CD4-positive, alpha-beta memory T cell (primary cell): ENCODE measurements around the gene DOCK3. TPM values are rescaled to one million over a fixed set of nuclear protein-coding genes. Genes with fewer than 3 reads are reported as not detected.
"Not testable (repeated sequence)": the region's sequence is repeated elsewhere in the genome, so short reads cannot be mapped to it uniquely, and the experiment has no call there.

Experiments
- CTCF ChIA-PET: fragments of 350-600 bp; sonication (Branson Sonifier 250); formaldehyde crosslinking; loops from one replicate; lab custom pipeline; 2021; ENCODE audit warnings: inconsistent platforms; ENCODE audit not compliant: partially characterized antibody; lab: Charles Lee
- POLR2A ChIA-PET: fragments of 350-600 bp; sonication (Branson Sonifier 250); formaldehyde crosslinking; loops from one replicate; lab custom pipeline; 2021; ENCODE audit not compliant: partially characterized antibody; lab: Charles Lee
- DNase-seq, 5 donors: peaks; one replicate each; pipeline versions ENCODE4 v3.0.0 to v3.0.0-alpha.2; 2020 to 2022; ENCODE audit warnings: mixed read lengths in 1 of 5
- H3K27ac ChIP-seq: one replicate; pipeline ENCODE4 v1.7.0; 2013; ENCODE audit warnings: low read depth, low read length
- H3K27me3 ChIP-seq: 2 replicates; pipeline ENCODE4 v1.7.0; 2013; ENCODE audit warnings: mild to moderate bottlenecking, low read length, moderate library complexity; ENCODE audit not compliant: insufficient read depth
- H3K36me3 ChIP-seq: 2 replicates; pipeline ENCODE4 v1.7.0; 2013; ENCODE audit warnings: mild to moderate bottlenecking, low read length, moderate library complexity; ENCODE audit not compliant: insufficient read depth
- H3K4me1 ChIP-seq: 2 replicates; pipeline ENCODE4 v1.7.0; 2013; ENCODE audit warnings: mild to moderate bottlenecking, low read length, moderate library complexity; ENCODE audit not compliant: insufficient read depth
- H3K4me3 ChIP-seq, 2 donors: one replicate each; pipeline ENCODE4 v1.7.0; 2013; ENCODE audit warnings: low read length in 2 of 2, mild to moderate bottlenecking in 1 of 2
- H3K9me3 ChIP-seq, 2 donors: one replicate each; pipeline ENCODE4 v1.7.0; 2013; ENCODE audit warnings: low read length in 2 of 2, control low read depth in 1 of 2; ENCODE audit not compliant: control insufficient read depth in 1 of 2
- H3K27ac Mint-ChIP-seq, 7 donors: one replicate each; pipeline ENCODE4 v1.8.0; 2020 to 2021; ENCODE audit warnings: mixed read lengths in 7 of 7, mild to moderate bottlenecking in 6 of 7, inconsistent platforms in 3 of 7, moderate library complexity in 3 of 7
- H3K27me3 Mint-ChIP-seq, 2 donors: one replicate each; pipeline ENCODE4 v1.8.0; 2020 to 2021; ENCODE audit warnings: mixed read lengths in 2 of 2
- H3K36me3 Mint-ChIP-seq, 2 donors: one replicate each; pipeline ENCODE4 v1.8.0; 2020 to 2021; ENCODE audit warnings: mixed read lengths in 2 of 2, inconsistent platforms in 1 of 2, mild to moderate bottlenecking in 1 of 2
- H3K4me1 Mint-ChIP-seq, 4 donors: one replicate each; pipeline ENCODE4 v1.8.0; 2020 to 2021; ENCODE audit warnings: mixed read lengths in 4 of 4, mild to moderate bottlenecking in 1 of 4
- H3K4me3 Mint-ChIP-seq, 8 donors: one replicate each; pipeline ENCODE4 v1.8.0; 2020 to 2021; ENCODE audit warnings: mixed read lengths in 8 of 8, mild to moderate bottlenecking in 7 of 8, moderate library complexity in 6 of 8, inconsistent platforms in 3 of 8
- H3K9me3 Mint-ChIP-seq, 8 donors: one replicate each; pipeline ENCODE4 v1.8.0; 2020 to 2021; ENCODE audit warnings: mixed read lengths in 8 of 8, mild to moderate bottlenecking in 5 of 8, inconsistent platforms in 3 of 8, moderate library complexity in 1 of 8
- intact Hi-C: fragments of 100-400 bp; cut with micrococcal nuclease; formaldehyde crosslinking; loops from one replicate; pipeline ENCODE4 v1.15.1; 2023
- polyA plus RNA-seq, 2 donors: library from polyadenylated mRNA; unstranded; fragments of 300-500 nt; fragmentation: Illumina TruSeq; gene quantifications; one replicate each; pipeline ENCODE4 v1.2.3, GENCODE V29; 2021
- total RNA-seq, 2 experiments: library from RNA; stranded (reverse); gene quantifications; one replicate each; pipeline ENCODE4 v1.2.3, GENCODE V29; 2021

The DOCK3 gene
- total and polyA plus RNA-seq, 4 experiments from 2014 or later, result 0.04 to 2.6 (median 1.3) TPM

DNA sequence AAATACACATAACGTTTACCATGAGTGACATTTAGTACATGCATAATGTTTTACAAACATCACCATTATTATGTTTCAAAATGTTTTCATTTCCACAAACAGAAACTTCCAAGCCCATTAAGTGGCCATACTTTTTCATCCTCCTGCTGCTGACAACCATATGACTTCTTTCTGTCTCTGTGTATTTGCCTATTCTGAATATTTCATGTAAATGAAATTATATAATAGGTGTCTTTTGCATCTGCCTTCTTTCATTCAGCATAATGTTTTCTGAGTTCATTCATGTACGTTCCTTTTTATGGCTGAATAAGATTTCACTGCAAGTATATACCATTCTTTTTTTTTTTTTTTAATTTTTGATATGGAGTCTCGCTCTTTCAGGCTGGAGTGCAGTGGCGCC is 209.0 kb downstream of the DOCK3 start:
- no peak overlapping the region for H3K4me3 Mint-ChIP-seq
- Histone ChIP-seq H3K27ac (no peak overlapping the region), H3K9me3 (no peaks in the 10 kb centered on the region), H3K4me1 (no peaks in the 10 kb centered on the region), H3K4me3 (no peak overlapping the region), H3K27me3 (no peaks in the 10 kb centered on the region), H3K36me3 (no peaks in the 10 kb centered on the region)
- peaks cover 0 to 11% (median 4%) of the 10 kb centered on the region in 8 donors for H3K9me3 Mint-ChIP-seq
- intact Hi-C loops, result no loop called here
- H3K27me3 Mint-ChIP-seq, result peaks cover 1 to 3% of the 10 kb centered on the region in 2 donors
- no peaks in the 10 kb centered on the region for H3K36me3 Mint-ChIP-seq
- DNase-seq, result no peak
- ChIA-PET CTCF (no interaction called here), POLR2A (no interaction called here)
- no peak overlapping the region for H3K27ac Mint-ChIP-seq
- no peaks in the 10 kb centered on the region for H3K4me1 Mint-ChIP-seq

DNA sequence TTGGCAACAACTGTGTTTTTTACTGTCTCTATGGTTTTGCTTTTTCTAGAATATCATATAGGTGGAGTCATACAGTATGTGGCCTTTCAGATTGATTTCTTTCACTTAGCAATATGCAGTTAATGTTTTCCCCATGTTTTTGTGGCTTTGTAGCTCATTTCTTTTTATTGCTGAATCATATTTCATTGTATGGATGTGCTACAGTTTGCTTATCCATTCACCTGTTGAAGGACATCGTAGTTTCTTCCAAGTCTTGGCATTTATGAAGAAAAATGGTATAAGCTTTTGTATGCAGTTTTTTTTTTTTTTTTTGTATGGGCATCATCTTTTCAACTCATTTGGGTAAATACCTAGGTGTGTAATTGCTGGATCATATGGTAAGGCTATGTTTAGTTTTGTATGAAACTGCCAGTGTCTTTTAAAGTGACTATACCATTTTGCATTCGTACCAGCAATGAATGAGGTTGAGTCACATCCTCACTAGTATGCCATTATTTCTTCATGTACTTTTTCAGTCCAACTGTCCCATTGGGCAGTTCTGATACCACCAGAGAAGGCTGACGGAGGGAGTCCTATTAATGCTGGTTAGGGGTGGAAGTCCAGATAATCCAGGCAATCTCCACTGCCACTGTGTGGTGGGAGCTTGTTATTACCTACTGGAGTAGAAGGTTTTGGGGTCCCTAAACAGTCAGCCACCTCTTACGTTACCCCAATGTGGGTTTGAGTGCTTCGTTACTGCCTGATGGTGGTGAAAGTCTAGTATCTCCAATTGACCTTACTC is 210.5 kb downstream of the DOCK3 start:
- Mint-ChIP-seq H3K4me3 (no peak overlapping the region), H3K4me1 (no peaks in the 10 kb centered on the region), H3K27ac (no peak overlapping the region), H3K27me3 (no peaks in the 10 kb centered on the region), H3K9me3 (peaks cover 0 to 10% (median 5%) of the 10 kb centered on the region in 8 donors), H3K36me3 (no peaks in the 10 kb centered on the region)
- Histone ChIP-seq H3K27me3 (no peaks in the 10 kb centered on the region), H3K27ac (no peak overlapping the region), H3K4me1 (no peaks in the 10 kb centered on the region), H3K36me3 (no peaks in the 10 kb centered on the region), H3K9me3 (no peaks in the 10 kb centered on the region), H3K4me3 (no peak overlapping the region)
- intact Hi-C loops, result no loop called here
- POLR2A ChIA-PET, result no interaction called here
- DNase-seq, result no peak
- CTCF ChIA-PET, result no interaction called here

DNA sequence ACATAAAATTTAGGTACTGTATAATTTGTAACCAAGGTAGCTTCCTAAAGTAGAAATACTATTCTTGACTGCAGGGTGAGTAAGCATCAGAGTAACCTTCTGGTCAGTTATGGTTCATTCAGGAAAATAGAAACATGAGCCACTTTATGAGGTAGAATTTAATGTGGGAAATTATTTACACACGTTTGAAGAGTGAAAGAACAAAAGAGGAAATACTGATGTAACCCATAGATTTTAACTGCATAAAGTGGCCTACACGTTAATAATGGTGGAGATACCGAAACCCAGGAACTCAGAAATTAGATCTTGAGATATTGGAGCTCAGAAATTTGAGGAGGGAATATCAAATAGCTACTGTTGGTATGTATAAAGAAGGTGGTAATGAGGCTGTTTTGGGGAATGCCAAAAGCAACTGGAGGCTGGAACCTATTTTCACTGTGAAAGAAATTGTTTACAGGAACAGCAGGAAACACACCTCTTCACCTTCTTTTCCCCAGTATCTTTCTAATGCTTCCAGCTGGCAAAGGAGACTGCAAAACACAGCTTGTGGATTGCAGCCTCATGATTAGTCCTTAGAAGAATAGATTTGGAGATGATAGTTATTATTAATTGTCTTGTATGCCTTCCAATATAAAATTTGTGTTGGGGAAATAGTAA is 216.1 kb downstream of the DOCK3 start:
- DNase-seq, result no peak
- no peaks in the 10 kb centered on the region for H3K27me3 ChIP-seq
- peaks cover 0 to 42% (median 33%) of the 10 kb centered on the region in 8 donors for H3K9me3 Mint-ChIP-seq
- no peaks in the 10 kb centered on the region for H3K36me3 ChIP-seq
- H3K27ac Mint-ChIP-seq, result no peak overlapping the region
- H3K4me3 ChIP-seq, result no peak overlapping the region
- no peaks in the 10 kb centered on the region for H3K4me1 Mint-ChIP-seq
- POLR2A ChIA-PET, result no interaction called here
- CTCF ChIA-PET, result no interaction called here
- peaks cover 9 to 13% of the 10 kb centered on the region in 2 donors for H3K36me3 Mint-ChIP-seq
- intact Hi-C loops, result no loop called here
- H3K4me1 ChIP-seq, result no peaks in the 10 kb centered on the region
- H3K27me3 Mint-ChIP-seq, result peaks cover 0 to 3% of the 10 kb centered on the region in 2 donors
- H3K4me3 Mint-ChIP-seq, result no peak overlapping the region
- H3K9me3 ChIP-seq, result no peaks in the 10 kb centered on the region
- no peak overlapping the region for H3K27ac ChIP-seq

DNA sequence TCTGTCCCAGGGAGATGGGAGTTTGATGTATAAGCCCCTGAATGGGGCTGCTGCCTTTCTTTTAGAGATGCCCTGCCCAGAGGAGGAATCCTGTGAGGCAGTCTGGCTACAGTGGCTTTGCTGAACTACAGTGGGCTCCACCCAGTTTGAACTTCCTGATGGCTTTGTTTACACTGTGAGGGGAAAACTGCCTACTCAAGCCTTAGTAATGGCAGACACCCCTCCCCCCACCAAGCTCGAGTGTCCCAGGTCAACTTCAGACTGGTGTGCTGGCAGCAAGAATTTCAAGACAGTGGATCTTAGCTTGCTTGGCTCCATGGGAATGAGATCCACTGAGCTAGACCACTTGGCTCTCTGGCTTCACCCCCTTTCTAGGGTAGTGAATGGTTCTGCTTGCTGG is 226.4 kb downstream of the DOCK3 start:
- CTCF ChIA-PET, DNase-seq, intact Hi-C loops: not testable (repeated sequence)

DNA sequence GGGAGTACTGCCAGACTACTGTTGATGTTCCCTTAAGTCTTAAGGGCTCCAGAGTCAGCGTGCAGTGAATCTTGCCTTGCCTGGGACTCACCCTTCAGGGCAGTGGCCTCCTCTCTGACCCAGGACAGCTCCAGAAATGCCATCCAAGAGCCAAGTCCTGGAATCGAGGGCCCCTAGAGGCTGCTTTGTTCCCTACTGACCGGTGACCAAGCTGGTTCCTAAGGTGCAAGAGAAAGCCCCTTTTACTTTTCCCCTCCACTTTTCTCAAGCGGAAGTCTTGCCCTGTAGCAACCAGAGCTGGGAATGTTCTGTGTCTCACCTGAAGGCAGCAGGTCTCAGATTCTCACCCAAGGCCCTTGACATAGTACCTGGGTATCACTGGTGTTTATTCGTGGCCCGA is 238.0 kb downstream of the DOCK3 start:
- CTCF ChIA-PET, result no interaction called here

More for the DNA sequence above, 226.4 kb downstream of the DOCK3 start:
- H3K36me3 Mint-ChIP-seq, H3K27me3 ChIP-seq, H3K4me3 Mint-ChIP-seq, H3K27ac Mint-ChIP-seq, H3K4me3 ChIP-seq, H3K4me1 ChIP-seq, H3K27ac ChIP-seq, H3K9me3 ChIP-seq, POLR2A ChIA-PET, H3K36me3 ChIP-seq: not testable (repeated sequence)
- Mint-ChIP-seq H3K9me3 (peaks cover 3 to 12% (median 8%) of the 10 kb centered on the region in 8 donors), H3K4me1 (peaks cover 0 to 15% (median 4%) of the 10 kb centered on the region in 4 donors), H3K27me3 (peaks cover 9 to 13% of the 10 kb centered on the region in 2 donors)

DNA sequence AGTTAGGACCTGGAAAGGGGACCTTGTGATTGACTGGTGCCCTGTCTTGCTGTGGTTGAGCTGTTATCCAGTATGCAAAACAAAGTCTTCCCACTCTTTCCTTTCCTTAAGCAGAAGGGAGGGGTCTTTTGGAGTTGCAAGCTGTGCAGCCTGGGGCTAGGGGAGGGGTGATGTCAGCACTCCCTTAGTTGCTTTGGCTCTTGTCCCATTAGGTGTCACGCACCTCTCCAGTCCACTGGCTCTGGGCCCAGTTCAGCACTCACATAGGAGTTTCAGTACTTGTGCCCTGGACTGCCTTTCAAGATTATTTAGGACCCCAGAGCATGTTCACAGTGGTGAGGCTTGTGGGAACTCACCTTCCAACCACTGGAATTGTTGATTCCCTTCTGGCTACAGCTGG is 238.5 kb downstream of the DOCK3 start:
- intact Hi-C loops, result no loop called here
- no peak overlapping the region for H3K4me3 ChIP-seq
- Mint-ChIP-seq H3K36me3 (no peaks in the 10 kb centered on the region), H3K27ac (no peak overlapping the region), H3K27me3 (peaks cover 15 to 17% of the 10 kb centered on the region in 2 donors), H3K9me3 (peaks cover under 1 to 17% (median 3%) of the 10 kb centered on the region in 8 donors), H3K4me3 (no peak overlapping the region), H3K4me1 (no peaks in the 10 kb centered on the region)
- H3K27me3 ChIP-seq, result peaks cover 3% of the 10 kb centered on the region
- H3K36me3 ChIP-seq, result no peaks in the 10 kb centered on the region
- ChIA-PET POLR2A (no interaction called here), CTCF (no interaction called here)
- H3K27ac ChIP-seq, result no peak overlapping the region
- no peaks in the 10 kb centered on the region for H3K4me1 ChIP-seq
- DNase-seq, result no peak
- H3K9me3 ChIP-seq, result no peaks in the 10 kb centered on the region

More for the DNA sequence above, 238.0 kb downstream of the DOCK3 start:
- H3K4me1 Mint-ChIP-seq, result no peaks in the 10 kb centered on the region
- Histone ChIP-seq H3K4me1 (no peaks in the 10 kb centered on the region), H3K9me3 (no peaks in the 10 kb centered on the region), H3K36me3 (no peaks in the 10 kb centered on the region), H3K4me3 (no peak overlapping the region), H3K27me3 (peaks cover 3% of the 10 kb centered on the region), H3K27ac (no peak overlapping the region)
- H3K27ac Mint-ChIP-seq, result no peak overlapping the region
- H3K27me3 Mint-ChIP-seq, result peaks cover 15 to 20% of the 10 kb centered on the region in 2 donors
- no peak overlapping the region for H3K4me3 Mint-ChIP-seq
- H3K36me3 Mint-ChIP-seq, result no peaks in the 10 kb centered on the region
- DNase-seq, result no peak
- H3K9me3 Mint-ChIP-seq, result peaks cover 1 to 20% (median 4%) of the 10 kb centered on the region in 8 donors
- intact Hi-C loops, result no loop called here
- POLR2A ChIA-PET, result no interaction called here

DNA sequence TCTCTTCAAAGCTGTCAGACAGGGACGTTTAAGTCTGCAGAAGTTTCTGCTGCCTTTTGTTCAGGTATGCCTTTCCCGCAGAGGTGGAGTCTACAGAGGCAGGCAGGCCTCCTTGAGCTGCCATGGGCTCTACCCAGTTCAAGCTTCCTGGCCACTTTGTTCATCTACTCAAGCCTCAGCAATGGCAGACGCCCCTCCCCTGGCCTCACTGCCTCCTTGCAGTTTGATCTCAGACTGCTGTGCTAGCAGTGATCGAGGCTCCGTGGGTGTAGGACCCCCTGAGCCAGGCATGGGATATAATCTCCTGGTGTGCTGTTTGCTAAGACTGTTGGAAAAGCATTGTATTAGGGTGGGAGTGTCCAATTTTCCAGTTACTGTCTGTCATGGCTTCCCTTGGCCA is 247.3 kb downstream of the DOCK3 start:
- H3K27me3 Mint-ChIP-seq, H3K27me3 ChIP-seq, H3K4me3 Mint-ChIP-seq, intact Hi-C loops, H3K27ac Mint-ChIP-seq, H3K27ac ChIP-seq, POLR2A ChIA-PET, H3K4me1 Mint-ChIP-seq, H3K4me1 ChIP-seq, H3K36me3 Mint-ChIP-seq, H3K36me3 ChIP-seq, CTCF ChIA-PET, H3K9me3 ChIP-seq, H3K4me3 ChIP-seq, DNase-seq: not testable (repeated sequence)
- H3K9me3 Mint-ChIP-seq, result peaks cover 0 to 20% (median 10%) of the 10 kb centered on the region in 8 donors
